Measurements from ENCODE around the gene TMC2.
"Not testable (repeated sequence)": the region's sequence is repeated elsewhere in the genome, so short reads cannot be mapped to it uniquely, and the experiment has no call there.

DNA sequence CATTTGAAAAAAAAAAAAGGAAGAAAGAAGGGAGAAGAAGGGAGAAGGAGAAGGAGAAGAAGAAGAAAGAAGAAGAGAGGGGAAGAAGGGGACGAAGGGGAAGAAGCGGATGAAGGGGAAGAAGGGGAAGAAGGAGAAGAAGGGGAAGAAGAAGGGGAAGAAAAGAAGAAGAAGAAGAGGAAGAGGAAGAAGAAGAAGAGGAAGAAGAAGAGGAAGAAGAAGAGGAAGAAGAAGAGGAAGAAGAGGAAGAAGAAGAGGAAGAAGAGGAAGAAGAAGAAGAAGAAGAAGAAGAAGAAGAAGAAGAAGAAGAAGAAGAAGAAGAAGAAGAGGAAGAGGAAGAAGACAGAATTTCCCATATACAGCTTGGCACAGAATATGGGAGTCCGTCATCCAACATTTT, 145.7 kb downstream of the TMC2 start:
- TF ChIP-seq CTCF (IDR thresholded peaks at IDR 0.05; ENCODE audit: insufficient read depth, low read length); POLR2AphosphoS5 (IDR thresholded peaks at IDR 0.05; ENCODE audit: low read depth): not testable (repeated sequence)
- TF ChIP-seq SPI1 (IDR thresholded peaks at IDR 0.05; ENCODE audit: borderline replicate concordance, low read depth), result peak; percentile 37; the same call in 1 of the 2 replicates

All from HL-60 (cell line).